Measurements from ENCODE around the gene NMT1.

NMT1 gene

GRCh38 chr17:45128331-45128730 is 67.2 kb downstream of the NMT1 start (continued):
- no peak for TF ChIP-seq ZNF501 (tag by site-specific recombination; IDR thresholded peaks at IDR 0.05)

DNA sequence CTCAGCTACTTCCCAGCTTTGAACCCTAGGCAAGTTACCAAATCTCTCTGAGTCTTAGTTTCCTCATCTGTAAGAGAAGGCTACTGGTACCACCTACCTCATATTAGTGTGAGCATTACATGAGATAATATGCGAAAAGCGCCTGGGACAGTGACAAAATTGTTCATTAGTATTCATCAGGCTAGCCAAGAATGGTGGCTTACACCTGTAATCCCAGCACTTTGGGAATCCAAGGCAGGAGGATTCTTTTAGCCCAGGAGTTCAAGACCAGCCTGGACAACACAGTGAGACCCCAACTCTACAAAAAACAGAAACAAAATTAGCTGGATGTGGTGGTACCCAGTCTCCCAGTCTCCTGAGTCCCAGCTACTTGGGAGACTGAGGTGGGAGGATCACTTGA is 67.9 kb downstream of the NMT1 start:
- H3K27ac ChIP-seq (ENCODE audit: extremely low read depth, low read depth, low read length): no peak overlapping the region
- peaks cover 7% of the 10 kb centered on the region for H3K4me1 ChIP-seq (ENCODE audit: control insufficient read depth, insufficient read depth, low read length)
- TF ChIP-seq ZNF175 (tag by site-specific recombination; IDR thresholded peaks at IDR 0.05) (no peak), ZSCAN5A (tag by site-specific recombination; IDR thresholded peaks at IDR 0.05) (no peak), ZNF155 (tag by site-specific recombination; IDR thresholded peaks at IDR 0.05) (no peak), ZNF664 (tag by site-specific recombination; IDR thresholded peaks at IDR 0.05) (peak; percentile 91), ZBTB48 (tag by site-specific recombination; IDR thresholded peaks at IDR 0.05) (no peak), ZNF121 (tag by site-specific recombination; IDR thresholded peaks at IDR 0.05) (peak; percentile 98), ZNF10 (tag by site-specific recombination; IDR thresholded peaks at IDR 0.05) (no peak), TCF7L2 (IDR thresholded peaks at IDR 0.05; ENCODE audit: borderline replicate concordance, low read depth, low read length) (no peak), ZNF76 (tag by site-specific recombination; IDR thresholded peaks at IDR 0.05; ENCODE audit: borderline replicate concordance, low read depth) (no peak), ZBTB8A (tag by site-specific recombination; IDR thresholded peaks at IDR 0.05) (no peak), ZNF776 (tag by site-specific recombination; IDR thresholded peaks at IDR 0.05; ENCODE audit: borderline replicate concordance) (no peak), ZNF169 (tag by site-specific recombination; IDR thresholded peaks at IDR 0.05) (no peak), ZNF146 (tag by site-specific recombination; IDR thresholded peaks at IDR 0.05) (no peak), ZNF830 (tag by site-specific recombination; IDR thresholded peaks at IDR 0.05; ENCODE audit: low read depth) (no peak), ZNF302 (tag by site-specific recombination; IDR thresholded peaks at IDR 0.05; ENCODE audit: low read depth) (no peak), ZNF544 (tag by site-specific recombination; IDR thresholded peaks at IDR 0.05) (no peak), GLIS2 (tag by site-specific recombination; IDR thresholded peaks at IDR 0.05) (no peak), ZNF555 (tag by site-specific recombination; conservative IDR thresholded peaks at IDR 0.05) (no peak)
- 0 out of 3 replicates have a peak, but pooled peaks cover 0 to 4% of the 10 kb centered on the region in 2 experiments for H3K36me3 ChIP-seq (ENCODE audit: control insufficient read depth in 2 of 2, insufficient read depth in 1 of 2, low read length in 2 of 2)
- ChIA-PET POLR2A (interaction anchor here (0.6 to 2.4 kb wide), 4 partner anchors 20 to 68 kb away, joined by 3 to 17 read pairs (median 4); partner anchors contain the start of genes HEXIM1, HEXIM2 and NMT1), CTCF (interaction anchor here (0.6 to 6.2 kb wide), 11 partner anchors 10 to 208 kb away, joined by 3 to 24 read pairs (median 4); no protein-coding TSS in a partner anchor)
- no peak overlapping the region for H3K4me3 ChIP-seq (ENCODE audit: low read depth, low read length)
- H3K9me3 ChIP-seq (ENCODE audit: control insufficient read depth, insufficient read depth, low read depth, low read length): no peaks in the 10 kb centered on the region

DNA sequence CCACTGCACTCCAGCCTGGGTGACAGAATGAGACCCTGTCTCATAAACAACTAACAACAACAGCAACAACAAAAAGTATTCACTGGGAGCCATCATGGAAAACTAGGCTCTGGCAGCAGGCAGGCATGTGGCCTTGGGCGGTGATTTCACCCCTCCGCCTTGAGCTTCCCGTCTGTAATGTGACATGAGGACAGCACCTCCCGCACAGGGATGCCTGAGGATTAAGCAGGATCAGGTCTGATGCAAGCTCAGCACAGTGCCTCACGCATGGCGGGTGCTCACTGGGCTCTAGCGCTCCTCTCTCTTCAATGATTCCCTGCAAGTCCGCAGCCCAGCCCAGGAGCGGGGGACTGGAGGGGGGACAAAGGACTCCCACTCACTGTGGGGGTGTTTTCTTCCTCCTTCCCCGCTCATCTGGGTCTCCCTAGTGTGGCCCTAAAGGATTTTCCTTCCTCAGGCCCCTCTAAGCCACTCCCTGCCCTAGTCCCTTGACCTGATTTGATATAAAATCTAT is 68.4 kb downstream of the NMT1 start:
- H3K27ac ChIP-seq (ENCODE audit: extremely low read depth, low read depth, low read length): no peak overlapping the region
- peaks cover 3% of the 10 kb centered on the region for H3K4me1 ChIP-seq (ENCODE audit: control insufficient read depth, insufficient read depth, low read length)
- H3K36me3 ChIP-seq (ENCODE audit: control insufficient read depth in 2 of 2, insufficient read depth in 1 of 2, low read length in 2 of 2): 0 out of 3 replicates have a peak, but pooled peaks cover 0 to 4% of the 10 kb centered on the region in 2 experiments
- no peak overlapping the region for H3K4me3 ChIP-seq (ENCODE audit: low read depth, low read length)
- ChIA-PET CTCF (interaction anchor here (0.6 to 6.2 kb wide), 12 partner anchors 13 to 355 kb away, joined by 3 to 24 read pairs (median 4); no protein-coding TSS in a partner anchor), POLR2A (interaction anchor here (0.6 to 2.4 kb wide), 4 partner anchors 20 to 68 kb away, joined by 3 to 17 read pairs (median 4); partner anchors contain the start of genes HEXIM1, HEXIM2 and NMT1)
- no peaks in the 10 kb centered on the region for H3K9me3 ChIP-seq (ENCODE audit: control insufficient read depth, insufficient read depth, low read depth, low read length)
- TF ChIP-seq ZNF24 (tag by site-specific recombination; IDR thresholded peaks at IDR 0.05): peak; percentile 30; the same call in 1 of the 2 replicates
- TF ChIP-seq, protein P1, sequence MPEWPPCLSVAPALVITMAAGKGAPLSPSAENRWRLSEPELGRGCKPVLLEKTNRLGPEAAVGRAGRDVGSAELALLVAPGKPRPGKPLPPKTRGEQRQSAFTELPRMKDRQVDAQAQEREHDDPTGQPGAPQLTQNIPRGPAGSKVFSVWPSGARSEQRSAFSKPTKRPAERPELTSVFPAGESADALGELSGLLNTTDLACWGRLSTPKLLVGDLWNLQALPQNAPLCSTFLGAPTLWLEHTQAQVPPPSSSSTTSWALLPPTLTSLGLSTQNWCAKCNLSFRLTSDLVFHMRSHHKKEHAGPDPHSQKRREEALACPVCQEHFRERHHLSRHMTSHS (tag by site-specific recombination; IDR thresholded peaks at IDR 0.05): no peak
- TF ChIP-seq ZNF302 (tag by site-specific recombination; IDR thresholded peaks at IDR 0.05; ENCODE audit: low read depth): no peak
- TF ChIP-seq, protein P2, sequence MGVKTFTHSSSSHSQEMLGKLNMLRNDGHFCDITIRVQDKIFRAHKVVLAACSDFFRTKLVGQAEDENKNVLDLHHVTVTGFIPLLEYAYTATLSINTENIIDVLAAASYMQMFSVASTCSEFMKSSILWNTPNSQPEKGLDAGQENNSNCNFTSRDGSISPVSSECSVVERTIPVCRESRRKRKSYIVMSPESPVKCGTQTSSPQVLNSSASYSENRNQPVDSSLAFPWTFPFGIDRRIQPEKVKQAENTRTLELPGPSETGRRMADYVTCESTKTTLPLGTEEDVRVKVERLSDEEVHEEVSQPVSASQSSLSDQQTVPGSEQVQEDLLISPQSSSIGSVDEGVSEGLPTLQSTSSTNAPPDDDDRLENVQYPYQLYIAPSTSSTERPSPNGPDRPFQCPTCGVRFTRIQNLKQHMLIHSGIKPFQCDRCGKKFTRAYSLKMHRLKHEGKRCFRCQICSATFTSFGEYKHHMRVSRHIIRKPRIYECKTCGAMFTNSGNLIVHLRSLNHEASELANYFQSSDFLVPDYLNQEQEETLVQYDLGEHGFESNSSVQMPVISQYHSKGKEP (tag by site-specific recombination; IDR thresholded peaks at IDR 0.05): peak; percentile 77
- TF ChIP-seq, protein P3, sequence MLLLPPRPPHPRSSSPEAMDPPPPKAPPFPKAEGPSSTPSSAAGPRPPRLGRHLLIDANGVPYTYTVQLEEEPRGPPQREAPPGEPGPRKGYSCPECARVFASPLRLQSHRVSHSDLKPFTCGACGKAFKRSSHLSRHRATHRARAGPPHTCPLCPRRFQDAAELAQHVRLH (tag by site-specific recombination; IDR thresholded peaks at IDR 0.05): no peak
- no peak for TF ChIP-seq RBAK (tag by site-specific recombination; IDR thresholded peaks at IDR 0.05)
- TF ChIP-seq ZNF266 (tag by site-specific recombination; IDR thresholded peaks at IDR 0.05; ENCODE audit: low read depth): no peak
- TF ChIP-seq PATZ1 (tag by site-specific recombination; IDR thresholded peaks at IDR 0.05): peak; percentile 56
- no peak for TF ChIP-seq ZNF362 (tag by site-specific recombination; IDR thresholded peaks at IDR 0.05)

All from HEK293 (cell line).